ENCODE measurements around the gene CCDC51.

- TF ChIP-seq, protein P1, sequence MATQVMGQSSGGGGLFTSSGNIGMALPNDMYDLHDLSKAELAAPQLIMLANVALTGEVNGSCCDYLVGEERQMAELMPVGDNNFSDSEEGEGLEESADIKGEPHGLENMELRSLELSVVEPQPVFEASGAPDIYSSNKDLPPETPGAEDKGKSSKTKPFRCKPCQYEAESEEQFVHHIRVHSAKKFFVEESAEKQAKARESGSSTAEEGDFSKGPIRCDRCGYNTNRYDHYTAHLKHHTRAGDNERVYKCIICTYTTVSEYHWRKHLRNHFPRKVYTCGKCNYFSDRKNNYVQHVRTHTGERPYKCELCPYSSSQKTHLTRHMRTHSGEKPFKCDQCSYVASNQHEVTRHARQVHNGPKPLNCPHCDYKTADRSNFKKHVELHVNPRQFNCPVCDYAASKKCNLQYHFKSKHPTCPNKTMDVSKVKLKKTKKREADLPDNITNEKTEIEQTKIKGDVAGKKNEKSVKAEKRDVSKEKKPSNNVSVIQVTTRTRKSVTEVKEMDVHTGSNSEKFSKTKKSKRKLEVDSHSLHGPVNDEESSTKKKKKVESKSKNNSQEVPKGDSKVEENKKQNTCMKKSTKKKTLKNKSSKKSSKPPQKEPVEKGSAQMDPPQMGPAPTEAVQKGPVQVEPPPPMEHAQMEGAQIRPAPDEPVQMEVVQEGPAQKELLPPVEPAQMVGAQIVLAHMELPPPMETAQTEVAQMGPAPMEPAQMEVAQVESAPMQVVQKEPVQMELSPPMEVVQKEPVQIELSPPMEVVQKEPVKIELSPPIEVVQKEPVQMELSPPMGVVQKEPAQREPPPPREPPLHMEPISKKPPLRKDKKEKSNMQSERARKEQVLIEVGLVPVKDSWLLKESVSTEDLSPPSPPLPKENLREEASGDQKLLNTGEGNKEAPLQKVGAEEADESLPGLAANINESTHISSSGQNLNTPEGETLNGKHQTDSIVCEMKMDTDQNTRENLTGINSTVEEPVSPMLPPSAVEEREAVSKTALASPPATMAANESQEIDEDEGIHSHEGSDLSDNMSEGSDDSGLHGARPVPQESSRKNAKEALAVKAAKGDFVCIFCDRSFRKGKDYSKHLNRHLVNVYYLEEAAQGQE (IDR thresholded peaks at IDR 0.05; ENCODE audit: low read depth) = no peak
- TF ChIP-seq SP1 (IDR thresholded peaks at IDR 0.05; ENCODE audit: low read depth) (no peak), POLR2A (IDR thresholded peaks at IDR 0.05; ENCODE audit: borderline replicate concordance, extremely low read depth, insufficient read depth, insufficient read length) (no peak), FOSL1 (IDR thresholded peaks at IDR 0.05; ENCODE audit: low read depth) (no peak), RAD21 (IDR thresholded peaks at IDR 0.05; ENCODE audit: low read depth) (no peak), CTCF (IDR thresholded peaks at IDR 0.05 in 2 of 3, conservative IDR thresholded peaks at IDR 0.05 in 1 of 3; ENCODE audit: borderline replicate concordance in 1 of 3, insufficient read depth in 1 of 3, low read depth in 2 of 3, low read length in 2 of 3) (no peak), EGR1 (IDR thresholded peaks at IDR 0.05; ENCODE audit: low read depth) (no peak), POLR2AphosphoS5 (IDR thresholded peaks at IDR 0.05; ENCODE audit: low read depth, low read length) (no peak), MAX (IDR thresholded peaks at IDR 0.05) (no peak), JUND (IDR thresholded peaks at IDR 0.05) (no peak), ZNF274 (IDR thresholded peaks at IDR 0.05; ENCODE audit: low read depth, low read length) (no peak), EZH2phosphoT487 (IDR thresholded peaks at IDR 0.05; ENCODE audit: borderline replicate concordance) (no peak), EZH2 (IDR thresholded peaks at IDR 0.05) (no peak)
Observed at GRCh38 chr3:48474619-48475018, 34.7 kb upstream of the CCDC51 start.
